HEK293T (cell line): ENCODE measurements around the gene RTN1.

Experiments
- ARNT ChIP-seq: fragments of 450-650 bp; IDR thresholded peaks from 2 replicates; pipeline ENCODE4 v1.6.1; 2017; ENCODE audit warnings: mild to moderate bottlenecking
- BHLHE40 ChIP-seq: fragments of 450-650 bp; IDR thresholded peaks from 2 replicates; pipeline ENCODE4 v1.6.1; 2016; ENCODE audit warnings: mild to moderate bottlenecking, moderate library complexity, borderline replicate concordance
- CTBP1 ChIP-seq: fragments of 450-650 bp; IDR thresholded peaks from 2 replicates; pipeline ENCODE4 v1.6.1; 2016; ENCODE audit warnings: borderline replicate concordance
- ELF4 ChIP-seq: fragments of 450-650 bp; IDR thresholded peaks from 2 replicates; pipeline ENCODE4 v1.6.1; 2017; ENCODE audit warnings: antibody characterized with exemption
- FOXM1 ChIP-seq: fragments of 450-650 bp; IDR thresholded peaks from 2 replicates; pipeline ENCODE4 v1.6.1; 2017; ENCODE audit warnings: mild to moderate bottlenecking, borderline replicate concordance
- HDGF ChIP-seq: fragments of 450-650 bp; IDR thresholded peaks from 2 replicates; pipeline ENCODE4 v1.6.1; 2017; ENCODE audit warnings: antibody characterized with exemption, borderline replicate concordance
- L3MBTL2 ChIP-seq: fragments of 450-650 bp; conservative IDR thresholded peaks from 2 replicates; pipeline ENCODE4 v1.6.1; 2016; ENCODE audit warnings: mild to moderate bottlenecking
- NFRKB ChIP-seq: fragments of 450-650 bp; IDR thresholded peaks from 2 replicates; pipeline ENCODE4 v1.6.1; 2016; ENCODE audit warnings: mild to moderate bottlenecking, moderate library complexity
- PKNOX1 ChIP-seq: fragments of 450-650 bp; IDR thresholded peaks from 2 replicates; pipeline ENCODE4 v1.6.1; 2016
- SP1 ChIP-seq: fragments of 450-650 bp; IDR thresholded peaks from 2 replicates; pipeline ENCODE4 v1.6.1; 2017
- TARDBP ChIP-seq: fragments of 450-650 bp; IDR thresholded peaks from 2 replicates; pipeline ENCODE4 v1.6.1; 2016
- ZNF384 ChIP-seq: fragments of 450-650 bp; IDR thresholded peaks from 2 replicates; pipeline ENCODE4 v1.6.1; 2016

GRCh38 chr14:59711080-59711479 lies 159.5 kb downstream of the RTN1 start:
- TF ChIP-seq BHLHE40 (no peak), FOXM1 (no peak), NFRKB (no peak), TARDBP (no peak), PKNOX1 (no peak), ZNF384 (no peak), SP1 (no peak), HDGF (no peak), ELF4 (no peak), L3MBTL2 (no peak), ARNT (no peak), CTBP1 (no peak)
